ENCODE results near the gene GFOD2. TPM values are rescaled to one million over a fixed set of nuclear protein-coding genes. Genes with fewer than 3 reads are reported as not detected.

Gene GFOD2
- total and polyA plus RNA-seq, 3 donors from 2014 or later = 18.0 to 23.0 (median 20.4) TPM

- TF ChIP-seq POLR2A (IDR thresholded peaks at IDR 0.05) = no peak
- TF ChIP-seq, protein P1, sequence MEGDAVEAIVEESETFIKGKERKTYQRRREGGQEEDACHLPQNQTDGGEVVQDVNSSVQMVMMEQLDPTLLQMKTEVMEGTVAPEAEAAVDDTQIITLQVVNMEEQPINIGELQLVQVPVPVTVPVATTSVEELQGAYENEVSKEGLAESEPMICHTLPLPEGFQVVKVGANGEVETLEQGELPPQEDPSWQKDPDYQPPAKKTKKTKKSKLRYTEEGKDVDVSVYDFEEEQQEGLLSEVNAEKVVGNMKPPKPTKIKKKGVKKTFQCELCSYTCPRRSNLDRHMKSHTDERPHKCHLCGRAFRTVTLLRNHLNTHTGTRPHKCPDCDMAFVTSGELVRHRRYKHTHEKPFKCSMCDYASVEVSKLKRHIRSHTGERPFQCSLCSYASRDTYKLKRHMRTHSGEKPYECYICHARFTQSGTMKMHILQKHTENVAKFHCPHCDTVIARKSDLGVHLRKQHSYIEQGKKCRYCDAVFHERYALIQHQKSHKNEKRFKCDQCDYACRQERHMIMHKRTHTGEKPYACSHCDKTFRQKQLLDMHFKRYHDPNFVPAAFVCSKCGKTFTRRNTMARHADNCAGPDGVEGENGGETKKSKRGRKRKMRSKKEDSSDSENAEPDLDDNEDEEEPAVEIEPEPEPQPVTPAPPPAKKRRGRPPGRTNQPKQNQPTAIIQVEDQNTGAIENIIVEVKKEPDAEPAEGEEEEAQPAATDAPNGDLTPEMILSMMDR (IDR thresholded peaks at IDR 0.05) = no peak
- intact Hi-C loops (cut with DNase I; ENCODE audit: low total_unique reads) = no loop called here
- WGBS, 2 donors = 0 to 3% methylated on average over 5 of the region's 5 CpGs
- Histone ChIP-seq H3K4me1 (peaks cover 13% of the 10 kb centered on the region), H3K9me3 (no peaks in the 10 kb centered on the region), H3K4me3 (peak overlapping the region; percentile 87 to 98), H3K36me3 (ENCODE audit: low read depth, missing control alignments) (no peaks in the 10 kb centered on the region), H3K27ac (peak overlapping the region; percentile 83 to 90), H3K27me3 (no peaks in the 10 kb centered on the region)
- DNase-seq = peak; percentile 74
Observed at GRCh38 chr16:67719778-67720144, 645 bp upstream of the GFOD2 start.

DNA sequence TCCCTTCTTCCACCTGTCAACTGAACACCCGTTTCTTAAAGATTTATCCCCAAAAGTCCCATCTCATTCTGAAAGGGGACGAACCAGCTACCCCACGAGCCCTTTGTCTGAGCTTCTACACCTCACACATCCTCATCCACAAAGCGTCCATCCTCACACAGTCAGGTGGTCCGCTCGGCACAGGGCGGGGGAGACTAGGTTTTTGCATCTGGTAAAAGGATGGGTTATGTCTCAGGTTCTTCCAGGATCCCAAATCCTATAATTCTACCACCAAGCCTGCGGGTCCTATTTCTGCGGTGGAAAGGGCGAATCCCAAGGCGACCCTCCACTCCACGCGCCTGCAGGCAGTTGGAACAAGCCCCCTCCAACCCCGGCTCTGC lies 458 bp downstream of the GFOD2 start:
- intact Hi-C loops (cut with DNase I; ENCODE audit: low total_unique reads) = no loop called here
- H3K27ac ChIP-seq = peak overlapping the region in 1 of 2 donors; percentile 90
- peak; percentile 20 for DNase-seq
- 0 to 2% methylated on average over 8 to 14 of the region's 14 CpGs for WGBS, 2 donors
- no peaks in the 10 kb centered on the region for H3K27me3 ChIP-seq
- H3K4me3 ChIP-seq = peak overlapping the region; percentile 87 to 98
- H3K9me3 ChIP-seq = no peaks in the 10 kb centered on the region
- TF ChIP-seq POLR2A (IDR thresholded peaks at IDR 0.05) = no peak
- TF ChIP-seq, protein P1 (IDR thresholded peaks at IDR 0.05) = no peak
- H3K36me3 ChIP-seq (ENCODE audit: low read depth, missing control alignments) = no peaks in the 10 kb centered on the region
- H3K4me1 ChIP-seq = peaks cover 13% of the 10 kb centered on the region

GRCh38 chr16:67716097-67716496 lies 3.0 kb downstream of the GFOD2 start:
- intact Hi-C loops (cut with DNase I; ENCODE audit: low total_unique reads) = no loop called here
- DNase-seq = no peak
- H3K9me3 ChIP-seq = no peaks in the 10 kb centered on the region
- H3K27ac ChIP-seq = no peak overlapping the region
- H3K4me1 ChIP-seq = peaks cover 13% of the 10 kb centered on the region
- no peaks in the 10 kb centered on the region for H3K36me3 ChIP-seq (ENCODE audit: low read depth, missing control alignments)
- H3K4me3 ChIP-seq = no peak overlapping the region
- 85 to 97% methylated on average over 2 of the region's 2 CpGs for WGBS, 2 donors
- no peaks in the 10 kb centered on the region for H3K27me3 ChIP-seq
- TF ChIP-seq, protein P1 (IDR thresholded peaks at IDR 0.05) = no peak
- TF ChIP-seq POLR2A (IDR thresholded peaks at IDR 0.05) = no peak

- Histone ChIP-seq H3K27me3 (no peaks in the 10 kb centered on the region), H3K9me3 (no peaks in the 10 kb centered on the region), H3K36me3 (ENCODE audit: low read depth, missing control alignments) (no peaks in the 10 kb centered on the region), H3K4me3 (no peak overlapping the region), H3K4me1 (peaks cover 6% of the 10 kb centered on the region), H3K27ac (no peak overlapping the region)
- no peak for TF ChIP-seq POLR2A (IDR thresholded peaks at IDR 0.05)
- TF ChIP-seq, protein P1 (IDR thresholded peaks at IDR 0.05) = no peak
- 71 to 88% methylated on average over 1 of the region's 1 CpG for WGBS, 2 donors
- no peak for DNase-seq
- intact Hi-C loops (cut with DNase I; ENCODE audit: low total_unique reads) = no loop called here
Observed at GRCh38 chr16:67714522-67714921, 4.6 kb downstream of the GFOD2 start.

- DNase-seq = no peak
- no peak overlapping the region for H3K27ac ChIP-seq
- no peak overlapping the region for H3K4me3 ChIP-seq
- H3K4me1 ChIP-seq = peaks cover 6% of the 10 kb centered on the region
- intact Hi-C loops (cut with DNase I; ENCODE audit: low total_unique reads) = no loop called here
- H3K27me3 ChIP-seq = no peaks in the 10 kb centered on the region
- no peak for TF ChIP-seq POLR2A (IDR thresholded peaks at IDR 0.05)
- TF ChIP-seq, protein P1 (IDR thresholded peaks at IDR 0.05) = no peak
- H3K9me3 ChIP-seq = no peaks in the 10 kb centered on the region
- H3K36me3 ChIP-seq (ENCODE audit: low read depth, missing control alignments) = no peaks in the 10 kb centered on the region
- WGBS, 2 donors = 89% methylated on average over 5 of the region's 5 CpGs
Observed at GRCh38 chr16:67713647-67714273, 5.4 kb downstream of the GFOD2 start.
